ENCODE measurements around the gene FGFR3. TPM values are rescaled to one million over a fixed set of nuclear protein-coding genes. Genes with fewer than 3 reads are reported as not detected.

FGFR3 gene
- total and polyA plus RNA-seq, 9 of the 15 experiments (the other 6 are each of a cell fraction or from before 2014, with no cell fraction given) = 1.2 to 60.4 (median 12.7) TPM

- intact Hi-C loops (cut with micrococcal nuclease) = no loop called here
- H3K27ac ChIP-seq (ENCODE audit: extremely low read depth, low read depth, low read length) = no peak overlapping the region
- DNase-seq (ENCODE audit: extremely low read depth in 1 of 4, low spot score in 3 of 4) (no peak), FAIRE-seq (no peak), ATAC-seq (no peak)
- H4K20me1 ChIP-seq (replicated peaks; ENCODE audit: control insufficient read depth, insufficient read depth, low read length) = peaks cover 7% of the 10 kb centered on the region; the same call in 1 of the 2 replicates
- ChIA-PET CTCF (ENCODE audit: low intra/inter-chr PET ratio) (interaction anchor here (2.7 kb wide), 1 partner anchor 41 kb away, joined by 6 read pairs; no protein-coding TSS in a partner anchor), POLR2A (interaction anchor here (0.8 to 4.3 kb wide), 3 partner anchors 10 to 12 kb away, joined by 3 to 17 read pairs (median 13); partner anchors contain the start of gene NSD2)
- TF ChIP-seq HEY1 (CRISPR knock-in tag; IDR thresholded peaks at IDR 0.05; ENCODE audit: borderline replicate concordance) = no peak
- TF ChIP-seq GATA2 (CRISPR knock-in tag; IDR thresholded peaks at IDR 0.05) = no peak
- 82% methylated on average over 4 of the region's 5 CpGs for WGBS (ENCODE audit: insufficient coverage, low coverage, missing lambda C conversion rate)
- H3K4me2 ChIP-seq (ENCODE audit: insufficient read depth, low read length) = peak overlapping the region; percentile 91; the same call in 1 of the 2 replicates
- H3K36me3 ChIP-seq (ENCODE audit: control insufficient read depth, insufficient read depth, low read length) = peaks cover 8% of the 10 kb centered on the region
- in situ Hi-C loops (cut with MboI) = no loop called here
- peaks cover 3% of the 10 kb centered on the region for H3K9me1 ChIP-seq (ENCODE audit: control insufficient read depth, insufficient read depth, low read length)
- H3K9me3 ChIP-seq (replicated peaks; ENCODE audit: control insufficient read depth, insufficient read depth, low read depth, low read length) = no peaks in the 10 kb centered on the region
- no TSS peak for BruUV-seq (replicated peaks)
- H3K4me3 ChIP-seq = no peak overlapping the region
- H3K79me2 ChIP-seq (ENCODE audit: control insufficient read depth, insufficient read depth, low read length) = peaks cover 52% of the 10 kb centered on the region
- H3K27me3 ChIP-seq (ENCODE audit: control insufficient read depth in 2 of 2, insufficient read depth in 2 of 2, low read length in 2 of 2) = no peaks in the 10 kb centered on the region
- peaks cover 27 to 55% of the 10 kb centered on the region in 2 experiments; a peak in 4 of 5 replicates for H3K4me1 ChIP-seq (replicated peaks in 1 of 2; ENCODE audit: control insufficient read depth in 2 of 2, insufficient read depth in 2 of 2, low read length in 2 of 2)
- peak overlapping the region; percentile 84 to 100; a peak in 3 of 4 replicates for H3K9ac ChIP-seq (ENCODE audit: insufficient read depth in 1 of 2, low read depth in 2 of 2, low read length in 2 of 2)
- no peak overlapping the region for H2AFZ ChIP-seq (ENCODE audit: low read depth, low read length)
Measured at GRCh38 chr4:1857931-1858330, 64.8 kb downstream of the FGFR3 start.

Other genes starting within 250 kb of the FGFR3 start
- 1.8 and 2.6 TPM in 2 replicates for gene FAM53A, start 109.0 kb upstream of the FGFR3 start, total RNA-seq (2014; rRNA removed)
- gene FAM53A, start 109.0 kb upstream of the FGFR3 start, total RNA-seq (2014; rRNA removed; fragmentation: Illumina TruSeq; extraction: Trizol) = 0.76 TPM in 1 of 2 replicates, not detected in the other
- 1.1 TPM in 2 replicates for gene FAM53A, start 109.0 kb upstream of the FGFR3 start, total RNA-seq (2015; rRNA removed; fragmentation: Illumina TruSeq; extraction: Trizol)
- 1.6 and 2.0 TPM in 2 replicates for gene FAM53A, start 109.0 kb upstream of the FGFR3 start, total RNA-seq (2021)
- 0.53 and 1.3 TPM in 2 replicates for gene FAM53A, start 109.0 kb upstream of the FGFR3 start, polyA plus RNA-seq (2011; rRNA removed)
- 0.62 and 1.4 TPM in 2 replicates for gene FAM53A, start 109.0 kb upstream of the FGFR3 start, polyA plus RNA-seq (2014; fragmentation: Illumina TruSeq; extraction: Trizol)
- gene FAM53A, start 109.0 kb upstream of the FGFR3 start, polyA plus RNA-seq (2014; fragmentation: Nextera tagmentation; extraction: Ambion mirVana) = not detected
- gene FAM53A, start 109.0 kb upstream of the FGFR3 start, polyA plus RNA-seq (2014; rRNA removed) = 1.4 and 2.7 TPM in 2 replicates
- 185 and 221 TPM in 2 replicates for gene SLBP, start 81.0 kb upstream of the FGFR3 start, total RNA-seq (2014; rRNA removed)
- 161 and 175 TPM in 2 replicates for gene SLBP, start 81.0 kb upstream of the FGFR3 start, total RNA-seq (2014; rRNA removed; fragmentation: Illumina TruSeq; extraction: Trizol)
- gene SLBP, start 81.0 kb upstream of the FGFR3 start, total RNA-seq (2015; rRNA removed; fragmentation: Illumina TruSeq; extraction: Trizol) = 148 and 164 TPM in 2 replicates
- gene SLBP, start 81.0 kb upstream of the FGFR3 start, total RNA-seq (2021) = 123 and 128 TPM in 2 replicates
- gene SLBP, start 81.0 kb upstream of the FGFR3 start, polyA plus RNA-seq (2011; rRNA removed) = 121 and 191 TPM in 2 replicates
- 171 and 214 TPM in 2 replicates for gene SLBP, start 81.0 kb upstream of the FGFR3 start, polyA plus RNA-seq (2014; fragmentation: Illumina TruSeq; extraction: Trizol)
- gene SLBP, start 81.0 kb upstream of the FGFR3 start, polyA plus RNA-seq (2014; fragmentation: Nextera tagmentation; extraction: Ambion mirVana) = 10 to 100 TPM; 49.4 to 81.8 TPM
- 157 and 162 TPM in 2 replicates for gene SLBP, start 81.0 kb upstream of the FGFR3 start, polyA plus RNA-seq (2014; rRNA removed)
- 34.3 and 44.0 TPM in 2 replicates for gene TMEM129, start 72.0 kb upstream of the FGFR3 start, total RNA-seq (2014; rRNA removed)
- gene TMEM129, start 72.0 kb upstream of the FGFR3 start, total RNA-seq (2014; rRNA removed; fragmentation: Illumina TruSeq; extraction: Trizol) = 5.8 and 7.8 TPM in 2 replicates
- gene TMEM129, start 72.0 kb upstream of the FGFR3 start, total RNA-seq (2015; rRNA removed; fragmentation: Illumina TruSeq; extraction: Trizol) = 18.4 and 20.4 TPM in 2 replicates
- gene TMEM129, start 72.0 kb upstream of the FGFR3 start, total RNA-seq (2021) = 40.0 and 40.3 TPM in 2 replicates
- gene TMEM129, start 72.0 kb upstream of the FGFR3 start, polyA plus RNA-seq (2011; rRNA removed) = 17.9 and 28.9 TPM in 2 replicates
- 18.8 and 24.3 TPM in 2 replicates for gene TMEM129, start 72.0 kb upstream of the FGFR3 start, polyA plus RNA-seq (2014; fragmentation: Illumina TruSeq; extraction: Trizol)
- under 1 TPM; 0.34 to 0.53 TPM for gene TMEM129, start 72.0 kb upstream of the FGFR3 start, polyA plus RNA-seq (2014; fragmentation: Nextera tagmentation; extraction: Ambion mirVana)
- gene TMEM129, start 72.0 kb upstream of the FGFR3 start, polyA plus RNA-seq (2014; rRNA removed) = 42.9 and 47.2 TPM in 2 replicates
- 66.3 and 80.2 TPM in 2 replicates for gene TACC3, start 71.8 kb upstream of the FGFR3 start, total RNA-seq (2014; rRNA removed)
- 47.1 and 49.7 TPM in 2 replicates for gene TACC3, start 71.8 kb upstream of the FGFR3 start, total RNA-seq (2014; rRNA removed; fragmentation: Illumina TruSeq; extraction: Trizol)
- gene TACC3, start 71.8 kb upstream of the FGFR3 start, total RNA-seq (2015; rRNA removed; fragmentation: Illumina TruSeq; extraction: Trizol) = 52.1 and 55.6 TPM in 2 replicates
- gene TACC3, start 71.8 kb upstream of the FGFR3 start, total RNA-seq (2021) = 112 and 122 TPM in 2 replicates
- gene TACC3, start 71.8 kb upstream of the FGFR3 start, polyA plus RNA-seq (2011; rRNA removed) = 50.3 and 50.8 TPM in 2 replicates
- 95.2 and 122 TPM in 2 replicates for gene TACC3, start 71.8 kb upstream of the FGFR3 start, polyA plus RNA-seq (2014; fragmentation: Illumina TruSeq; extraction: Trizol)
- 1 to 10 TPM; 1.9 to 2.8 TPM for gene TACC3, start 71.8 kb upstream of the FGFR3 start, polyA plus RNA-seq (2014; fragmentation: Nextera tagmentation; extraction: Ambion mirVana)
- gene TACC3, start 71.8 kb upstream of the FGFR3 start, polyA plus RNA-seq (2014; rRNA removed) = 90.1 and 102 TPM in 2 replicates
- 99.1 and 118 TPM in 2 replicates for gene LETM1, start 62.9 kb downstream of the FGFR3 start, total RNA-seq (2014; rRNA removed)
- 26.9 and 33.1 TPM in 2 replicates for gene LETM1, start 62.9 kb downstream of the FGFR3 start, total RNA-seq (2014; rRNA removed; fragmentation: Illumina TruSeq; extraction: Trizol)
- 48.3 and 49.6 TPM in 2 replicates for gene LETM1, start 62.9 kb downstream of the FGFR3 start, total RNA-seq (2015; rRNA removed; fragmentation: Illumina TruSeq; extraction: Trizol)
- 105 and 109 TPM in 2 replicates for gene LETM1, start 62.9 kb downstream of the FGFR3 start, total RNA-seq (2021)
- gene LETM1, start 62.9 kb downstream of the FGFR3 start, polyA plus RNA-seq (2011; rRNA removed) = 28.3 and 38.6 TPM in 2 replicates
- 35.0 and 44.2 TPM in 2 replicates for gene LETM1, start 62.9 kb downstream of the FGFR3 start, polyA plus RNA-seq (2014; fragmentation: Illumina TruSeq; extraction: Trizol)
- gene LETM1, start 62.9 kb downstream of the FGFR3 start, polyA plus RNA-seq (2014; fragmentation: Nextera tagmentation; extraction: Ambion mirVana) = 1 to 10 TPM; 3.9 to 5.6 TPM
- 67.7 and 72.0 TPM in 2 replicates for gene LETM1, start 62.9 kb downstream of the FGFR3 start, polyA plus RNA-seq (2014; rRNA removed)
- 51.8 and 60.7 TPM in 2 replicates for gene NSD2, start 78.1 kb downstream of the FGFR3 start, total RNA-seq (2014; rRNA removed)
- gene NSD2, start 78.1 kb downstream of the FGFR3 start, total RNA-seq (2014; rRNA removed; fragmentation: Illumina TruSeq; extraction: Trizol) = 76.3 and 81.4 TPM in 2 replicates
- 55.7 and 58.8 TPM in 2 replicates for gene NSD2, start 78.1 kb downstream of the FGFR3 start, total RNA-seq (2015; rRNA removed; fragmentation: Illumina TruSeq; extraction: Trizol)
- gene NSD2, start 78.1 kb downstream of the FGFR3 start, total RNA-seq (2021) = 112 and 126 TPM in 2 replicates
- gene NSD2, start 78.1 kb downstream of the FGFR3 start, polyA plus RNA-seq (2011; rRNA removed) = 48.5 and 59.2 TPM in 2 replicates
- 62.7 and 74.1 TPM in 2 replicates for gene NSD2, start 78.1 kb downstream of the FGFR3 start, polyA plus RNA-seq (2014; fragmentation: Illumina TruSeq; extraction: Trizol)
- 1 to 10 TPM; 6.4 to 9.7 TPM for gene NSD2, start 78.1 kb downstream of the FGFR3 start, polyA plus RNA-seq (2014; fragmentation: Nextera tagmentation; extraction: Ambion mirVana)
- 53.5 and 58.5 TPM in 2 replicates for gene NSD2, start 78.1 kb downstream of the FGFR3 start, polyA plus RNA-seq (2014; rRNA removed)
- gene NELFA, start 215.7 kb downstream of the FGFR3 start, total RNA-seq (2014; rRNA removed) = 29.1 and 33.3 TPM in 2 replicates
- gene NELFA, start 215.7 kb downstream of the FGFR3 start, total RNA-seq (2014; rRNA removed; fragmentation: Illumina TruSeq; extraction: Trizol) = 10.6 and 12.0 TPM in 2 replicates
- 16.4 and 18.9 TPM in 2 replicates for gene NELFA, start 215.7 kb downstream of the FGFR3 start, total RNA-seq (2015; rRNA removed; fragmentation: Illumina TruSeq; extraction: Trizol)
- gene NELFA, start 215.7 kb downstream of the FGFR3 start, total RNA-seq (2021) = 59.6 and 63.0 TPM in 2 replicates
- gene NELFA, start 215.7 kb downstream of the FGFR3 start, polyA plus RNA-seq (2011; rRNA removed) = 12.9 and 28.3 TPM in 2 replicates
- 14.8 and 32.1 TPM in 2 replicates for gene NELFA, start 215.7 kb downstream of the FGFR3 start, polyA plus RNA-seq (2014; fragmentation: Illumina TruSeq; extraction: Trizol)
- gene NELFA, start 215.7 kb downstream of the FGFR3 start, polyA plus RNA-seq (2014; fragmentation: Nextera tagmentation; extraction: Ambion mirVana) = 1 to 10 TPM in 1 of 2 experiments, under 1 TPM in 1; 0.76 to 1.4 TPM
- 33.6 and 36.5 TPM in 2 replicates for gene NELFA, start 215.7 kb downstream of the FGFR3 start, polyA plus RNA-seq (2014; rRNA removed)